Mesendoderm (in vitro differentiated cells): ENCODE data around the gene HACD4.

Experiments used
- DNase-seq: peaks from one replicate; pipeline ENCODE4 v3.0.0; 2013
- H2AK5ac ChIP-seq: 2 replicates; pipeline ENCODE4 v1.6.1; 2013; ENCODE audit warnings: low read length, inconsistent platforms
- H2BK120ac ChIP-seq: 2 replicates; pipeline ENCODE4 v1.6.1; 2013; ENCODE audit warnings: low read depth, mild to moderate bottlenecking, low read length, moderate library complexity, mixed read lengths
- H2BK15ac ChIP-seq: replicated peaks from 2 replicates; pipeline ENCODE4 v1.6.1; 2013; ENCODE audit warnings: low read depth, mild to moderate bottlenecking, moderate library complexity
- H2BK5ac ChIP-seq: 2 replicates; pipeline ENCODE4 v1.6.1; 2013; ENCODE audit warnings: low read length, inconsistent platforms
- H3K18ac ChIP-seq: 2 replicates; pipeline ENCODE4 v1.6.1; 2013; ENCODE audit warnings: mild to moderate bottlenecking, low read length, mixed read lengths
- H3K23ac ChIP-seq: one replicate; pipeline ENCODE4 v1.6.1; 2013; ENCODE audit warnings: low read length
- H3K27ac ChIP-seq: 2 replicates; pipeline ENCODE4 v1.5.1; 2013; ENCODE audit warnings: low read depth, mild to moderate bottlenecking, inconsistent platforms, low read length, moderate library complexity
- H3K27me3 ChIP-seq: 2 replicates; pipeline ENCODE4 v1.6.1; 2013; ENCODE audit warnings: low read length, control low read depth, mild to moderate bottlenecking, inconsistent platforms; ENCODE audit not compliant: insufficient read depth, poor library complexity
- H3K36me3 ChIP-seq: 2 replicates; pipeline ENCODE4 v1.6.1; 2013; ENCODE audit warnings: low read length, inconsistent platforms; ENCODE audit not compliant: control insufficient read depth, insufficient read depth
- H3K4ac ChIP-seq: one replicate; pipeline ENCODE4 v1.6.1; 2013; ENCODE audit warnings: low read depth, mild to moderate bottlenecking, low read length, moderate library complexity
- H3K4me1 ChIP-seq: 2 replicates; pipeline ENCODE4 v1.6.1; 2013; ENCODE audit warnings: low read depth, low read length, inconsistent platforms; ENCODE audit not compliant: control insufficient read depth
- H3K4me2 ChIP-seq: 2 replicates; pipeline ENCODE4 v1.6.1; 2013; ENCODE audit warnings: low read length
- H3K4me3 ChIP-seq: 2 replicates; pipeline ENCODE4 v1.5.1; 2013; ENCODE audit warnings: mild to moderate bottlenecking, low read length
- H3K56ac ChIP-seq: one replicate; pipeline ENCODE4 v1.6.1; 2013; ENCODE audit warnings: low read length
- H3K79me1 ChIP-seq: 2 replicates; pipeline ENCODE4 v1.6.1; 2013; ENCODE audit warnings: low read length, inconsistent platforms
- H3K79me2 ChIP-seq: 2 replicates; pipeline ENCODE4 v1.6.1; 2013; ENCODE audit warnings: mild to moderate bottlenecking, low read length; ENCODE audit not compliant: control insufficient read depth, insufficient read depth
- H3K9ac ChIP-seq: 2 replicates; pipeline ENCODE4 v1.6.1; 2013; ENCODE audit warnings: low read length, inconsistent platforms
- H4K5ac ChIP-seq: one replicate; pipeline ENCODE4 v1.6.1; 2013; ENCODE audit warnings: low read length
- H4K8ac ChIP-seq: one replicate; pipeline ENCODE4 v1.6.1; 2013; ENCODE audit warnings: low read depth, mild to moderate bottlenecking, control low read depth, low read length, moderate library complexity
- whole genome bisulfite sequencing: extraction: QIAGEN DNeasy Blood & Tissue Kit; methylation state at CpG from one replicate; pipeline ENCODE4 v1.1.7; 2013; ENCODE audit warnings: low lambda C conversion rate, missing lambda C conversion rate; ENCODE audit not compliant: insufficient coverage; ENCODE audit errors: extremely low coverage; 5-methylcytosine and 5-hydroxymethylcytosine counted together

The HACD4 gene

DNA sequence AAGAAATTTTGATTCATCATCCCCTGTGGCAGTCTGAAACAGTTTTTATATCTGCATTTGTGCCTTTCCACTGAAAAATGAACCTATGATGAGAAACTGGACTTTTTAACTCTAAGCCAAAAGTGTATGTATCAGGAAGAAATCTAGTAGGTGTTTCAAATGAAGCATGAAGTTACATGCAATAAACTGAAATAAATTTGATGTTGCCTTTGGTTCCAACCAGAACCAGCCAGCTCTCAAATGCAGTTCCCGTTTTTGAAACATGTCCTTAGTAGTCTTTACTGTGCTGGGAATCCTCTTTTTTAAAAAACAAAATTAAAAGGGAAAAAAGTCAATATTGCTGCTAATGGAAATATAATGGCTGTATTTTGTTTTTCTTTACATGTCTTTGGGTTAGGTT is 43.9 kb downstream of the HACD4 start:
- H3K27me3 ChIP-seq, result no peaks in the 10 kb centered on the region
- no peak overlapping the region for H3K4ac ChIP-seq
- H2BK5ac ChIP-seq, result no peak overlapping the region
- H3K4me1 ChIP-seq, result no peaks in the 10 kb centered on the region
- H2BK15ac ChIP-seq, result no peak overlapping the region
- H3K23ac ChIP-seq, result no peak overlapping the region
- H3K79me1 ChIP-seq, result no peaks in the 10 kb centered on the region
- no peak overlapping the region for H3K27ac ChIP-seq
- no peak overlapping the region for H2AK5ac ChIP-seq
- peaks cover 4% of the 10 kb centered on the region for H3K36me3 ChIP-seq
- no peak overlapping the region for H3K4me3 ChIP-seq
- DNase-seq, result no peak
- H4K5ac ChIP-seq, result no peak overlapping the region
- H3K4me2 ChIP-seq, result no peak overlapping the region
- no peak overlapping the region for H2BK120ac ChIP-seq
- no peak overlapping the region for H3K18ac ChIP-seq
- no peak overlapping the region for H4K8ac ChIP-seq
- no peaks in the 10 kb centered on the region for H3K79me2 ChIP-seq
- no CpG with 5 or more reads among the region's 1 CpG for WGBS
- H3K9ac ChIP-seq, result no peak overlapping the region
- H3K56ac ChIP-seq, result no peak overlapping the region

DNA sequence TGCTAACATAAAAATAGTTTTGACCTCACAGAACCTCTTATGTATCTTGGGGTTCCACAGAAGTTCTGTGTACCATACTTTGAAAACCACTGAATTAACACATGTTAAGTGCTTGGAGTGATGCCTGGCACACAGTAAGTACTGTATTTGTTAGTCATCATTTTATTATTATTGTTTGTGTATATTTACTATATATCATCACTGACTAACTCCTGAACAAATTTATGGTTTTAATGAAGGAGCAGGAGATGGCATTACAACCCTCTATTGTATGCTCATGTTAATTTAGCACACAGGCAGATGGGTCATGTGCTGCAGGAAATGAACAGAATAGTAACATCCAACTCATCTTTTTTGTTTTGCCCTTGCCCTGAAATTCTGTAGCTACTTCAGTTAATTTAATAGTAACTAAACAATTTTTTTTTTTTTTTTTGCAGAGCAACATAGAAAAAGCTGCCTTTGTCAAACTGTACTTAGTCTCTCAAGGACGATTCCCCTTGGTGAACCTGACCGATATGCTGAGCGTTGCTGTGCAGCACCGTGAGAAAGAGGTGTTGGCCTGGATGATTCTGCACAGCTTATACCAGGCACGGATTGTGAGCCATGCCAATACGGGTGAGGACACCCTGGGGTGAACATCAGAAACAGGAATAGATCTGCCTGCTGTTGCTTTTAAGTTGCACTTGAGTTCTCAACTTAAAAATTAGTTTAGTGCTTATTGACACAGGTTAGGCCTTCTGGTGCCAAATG is 45.4 kb downstream of the HACD4 start:
- no peak overlapping the region for H3K4ac ChIP-seq
- WGBS, result no CpG with 5 or more reads among the region's 6 CpGs
- H3K23ac ChIP-seq, result no peak overlapping the region
- H3K9ac ChIP-seq, result no peak overlapping the region
- no peak overlapping the region for H3K18ac ChIP-seq
- H3K27ac ChIP-seq, result no peak overlapping the region
- no peak overlapping the region for H2AK5ac ChIP-seq
- H2BK120ac ChIP-seq, result no peak overlapping the region
- no peaks in the 10 kb centered on the region for H3K27me3 ChIP-seq
- no peak overlapping the region for H3K4me3 ChIP-seq
- H4K8ac ChIP-seq, result no peak overlapping the region
- H3K56ac ChIP-seq, result no peak overlapping the region
- no peaks in the 10 kb centered on the region for H3K4me1 ChIP-seq
- no peak overlapping the region for H2BK15ac ChIP-seq
- no peak overlapping the region for H3K4me2 ChIP-seq
- H3K79me2 ChIP-seq, result no peaks in the 10 kb centered on the region
- DNase-seq, result no peak
- H2BK5ac ChIP-seq, result no peak overlapping the region
- H3K79me1 ChIP-seq, result no peaks in the 10 kb centered on the region
- no peak overlapping the region for H4K5ac ChIP-seq
- H3K36me3 ChIP-seq, result peaks cover 4% of the 10 kb centered on the region

DNA sequence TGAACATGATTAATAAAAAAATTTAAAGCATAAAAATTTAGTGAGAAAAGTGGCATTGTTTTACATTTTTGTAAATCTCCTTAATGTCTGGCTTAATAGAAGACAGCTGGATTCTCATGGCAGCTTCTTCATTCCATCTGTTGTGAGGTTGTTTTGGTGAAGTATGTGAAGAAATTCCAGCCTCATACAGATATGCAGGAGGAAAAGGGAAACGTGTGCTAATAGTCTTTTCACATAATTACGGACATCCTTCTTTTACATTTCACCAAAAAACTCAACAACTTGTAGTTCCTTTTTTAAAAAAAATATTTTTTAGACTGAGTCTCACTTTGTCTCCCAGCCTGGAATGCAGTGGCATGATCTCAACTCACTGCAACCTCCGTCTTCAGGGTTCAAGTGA is 46.9 kb downstream of the HACD4 start:
- Histone ChIP-seq H3K4ac (no peak overlapping the region), H2BK5ac (no peak overlapping the region), H3K4me3 (no peak overlapping the region), H2AK5ac (no peak overlapping the region), H3K27me3 (no peaks in the 10 kb centered on the region), H2BK120ac (no peak overlapping the region), H3K27ac (no peak overlapping the region), H3K18ac (no peak overlapping the region), H3K9ac (no peak overlapping the region), H3K23ac (no peak overlapping the region), H3K36me3 (no peaks in the 10 kb centered on the region), H4K8ac (no peak overlapping the region), H3K4me1 (no peaks in the 10 kb centered on the region), H3K4me2 (no peak overlapping the region), H3K56ac (no peak overlapping the region), H2BK15ac (no peak overlapping the region), H3K79me2 (no peaks in the 10 kb centered on the region), H3K79me1 (no peaks in the 10 kb centered on the region), H4K5ac (no peak overlapping the region)
- DNase-seq, result no peak
- WGBS, result no CpG with 5 or more reads among the region's 3 CpGs

DNA sequence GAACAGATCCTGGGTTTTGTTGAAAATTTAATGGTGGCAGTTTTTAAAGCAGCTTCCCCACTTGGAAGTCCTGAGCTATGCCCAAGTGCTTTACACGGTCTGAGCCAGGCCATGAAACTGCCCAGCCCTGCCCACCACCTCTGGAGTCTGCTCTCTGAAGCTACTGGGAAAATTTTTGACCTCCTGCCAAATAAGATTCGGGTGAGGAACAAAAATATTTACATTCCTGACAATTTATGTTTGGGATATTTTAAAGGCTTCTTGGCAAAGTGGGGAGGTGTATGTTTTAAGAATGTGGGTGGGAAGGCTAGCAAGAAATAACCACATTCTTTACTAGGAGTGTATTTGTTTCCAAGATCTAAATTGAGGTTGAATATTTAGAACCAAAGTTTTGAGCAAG is 50.0 kb downstream of the HACD4 start:
- Histone ChIP-seq H4K8ac (no peak overlapping the region), H2BK5ac (no peak overlapping the region), H2AK5ac (no peak overlapping the region), H3K18ac (no peak overlapping the region), H3K4me1 (no peaks in the 10 kb centered on the region), H2BK15ac (no peak overlapping the region), H3K9ac (no peak overlapping the region), H3K79me1 (no peaks in the 10 kb centered on the region), H3K79me2 (no peaks in the 10 kb centered on the region), H4K5ac (no peak overlapping the region), H3K4ac (no peak overlapping the region), H2BK120ac (no peak overlapping the region), H3K4me2 (no peak overlapping the region), H3K27ac (no peak overlapping the region), H3K36me3 (no peaks in the 10 kb centered on the region), H3K23ac (no peak overlapping the region), H3K4me3 (no peak overlapping the region), H3K27me3 (no peaks in the 10 kb centered on the region), H3K56ac (no peak overlapping the region)
- no CpG with 5 or more reads among the region's 2 CpGs for WGBS
- DNase-seq, result no peak

DNA sequence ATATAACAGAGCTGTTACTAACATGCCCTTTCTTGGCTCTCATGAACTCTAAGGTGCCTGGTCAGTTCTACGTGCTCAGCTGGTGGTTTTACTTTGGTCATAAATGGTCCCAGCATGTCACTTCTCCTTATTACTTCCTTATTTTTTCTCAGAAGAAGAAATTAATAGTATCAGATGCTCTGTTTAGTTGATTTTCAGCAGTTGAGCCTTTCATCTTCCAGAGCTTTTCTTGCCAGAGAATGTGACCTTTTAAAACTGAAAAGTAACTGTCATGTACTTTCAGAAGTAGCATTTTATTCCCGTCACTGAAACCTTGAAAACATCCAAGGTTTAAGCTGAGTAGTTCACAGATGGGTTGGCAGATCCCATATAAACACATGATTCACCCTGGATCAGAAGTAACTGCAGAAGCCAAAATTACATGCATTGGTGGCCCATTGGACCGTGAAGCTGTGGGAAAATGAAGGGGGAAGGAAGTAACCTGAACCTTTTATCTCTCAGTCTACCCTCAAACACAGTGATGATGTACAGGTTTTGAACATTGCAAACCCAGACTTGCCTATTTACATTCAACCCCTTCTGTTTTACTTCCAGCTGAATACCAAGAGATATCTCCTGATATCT is 50.5 kb downstream of the HACD4 start:
- H3K36me3 ChIP-seq, result no peaks in the 10 kb centered on the region
- H3K79me2 ChIP-seq, result no peaks in the 10 kb centered on the region
- no peaks in the 10 kb centered on the region for H3K79me1 ChIP-seq
- no peak overlapping the region for H3K23ac ChIP-seq
- no peak for DNase-seq
- no peak overlapping the region for H3K18ac ChIP-seq
- no peak overlapping the region for H3K4ac ChIP-seq
- H3K9ac ChIP-seq, result no peak overlapping the region
- no peak overlapping the region for H2BK5ac ChIP-seq
- H3K27me3 ChIP-seq, result no peaks in the 10 kb centered on the region
- H2AK5ac ChIP-seq, result no peak overlapping the region
- no CpG with 5 or more reads among the region's 3 CpGs for WGBS
- H4K5ac ChIP-seq, result no peak overlapping the region
- H3K4me1 ChIP-seq, result no peaks in the 10 kb centered on the region
- H3K4me3 ChIP-seq, result no peak overlapping the region
- H3K56ac ChIP-seq, result no peak overlapping the region
- no peak overlapping the region for H4K8ac ChIP-seq
- H3K4me2 ChIP-seq, result no peak overlapping the region
- no peak overlapping the region for H2BK15ac ChIP-seq
- no peak overlapping the region for H2BK120ac ChIP-seq
- H3K27ac ChIP-seq, result no peak overlapping the region

DNA sequence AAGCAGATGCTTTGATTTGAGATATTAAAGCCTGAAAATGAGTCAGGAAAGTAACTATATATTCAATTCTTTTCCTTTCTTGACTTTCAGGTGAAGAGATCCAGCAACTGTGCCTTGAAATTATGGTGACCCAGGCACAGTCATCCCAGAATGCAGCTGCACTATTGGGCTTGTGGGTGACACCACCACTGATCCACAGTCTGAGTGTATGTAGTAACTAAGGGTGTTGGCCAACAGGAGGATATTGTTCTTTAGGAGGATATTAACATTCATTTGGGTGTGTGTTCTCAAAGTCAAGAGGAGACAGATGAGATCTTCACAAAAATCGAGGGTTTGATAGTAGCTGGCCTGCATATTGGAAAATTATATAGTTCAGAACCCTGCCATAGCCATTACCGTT is 53.2 kb downstream of the HACD4 start:
- Histone ChIP-seq H3K79me2 (no peaks in the 10 kb centered on the region), H3K4me3 (no peak overlapping the region), H2AK5ac (no peak overlapping the region), H3K27ac (no peak overlapping the region), H3K4ac (no peak overlapping the region), H3K4me1 (no peaks in the 10 kb centered on the region), H4K8ac (no peak overlapping the region), H3K56ac (no peak overlapping the region), H3K79me1 (no peaks in the 10 kb centered on the region), H3K23ac (no peak overlapping the region), H2BK15ac (no peak overlapping the region), H2BK5ac (no peak overlapping the region), H3K36me3 (no peaks in the 10 kb centered on the region), H3K18ac (no peak overlapping the region), H3K9ac (no peak overlapping the region), H4K5ac (no peak overlapping the region), H2BK120ac (no peak overlapping the region), H3K4me2 (no peak overlapping the region), H3K27me3 (no peaks in the 10 kb centered on the region)
- WGBS, result no CpG with 5 or more reads among the region's 2 CpGs
- no peak for DNase-seq
